Measurements from ENCODE around the gene RPL32. TPM values are rescaled to one million over a fixed set of nuclear protein-coding genes. Genes with fewer than 3 reads are reported as not detected.

The RPL32 gene
- total and polyA plus RNA-seq, 9 of the 15 experiments (the other 6 are each of a cell fraction or from before 2014, with no cell fraction given) = 2,738 to 6,200 (median 4,286) TPM

DNA sequence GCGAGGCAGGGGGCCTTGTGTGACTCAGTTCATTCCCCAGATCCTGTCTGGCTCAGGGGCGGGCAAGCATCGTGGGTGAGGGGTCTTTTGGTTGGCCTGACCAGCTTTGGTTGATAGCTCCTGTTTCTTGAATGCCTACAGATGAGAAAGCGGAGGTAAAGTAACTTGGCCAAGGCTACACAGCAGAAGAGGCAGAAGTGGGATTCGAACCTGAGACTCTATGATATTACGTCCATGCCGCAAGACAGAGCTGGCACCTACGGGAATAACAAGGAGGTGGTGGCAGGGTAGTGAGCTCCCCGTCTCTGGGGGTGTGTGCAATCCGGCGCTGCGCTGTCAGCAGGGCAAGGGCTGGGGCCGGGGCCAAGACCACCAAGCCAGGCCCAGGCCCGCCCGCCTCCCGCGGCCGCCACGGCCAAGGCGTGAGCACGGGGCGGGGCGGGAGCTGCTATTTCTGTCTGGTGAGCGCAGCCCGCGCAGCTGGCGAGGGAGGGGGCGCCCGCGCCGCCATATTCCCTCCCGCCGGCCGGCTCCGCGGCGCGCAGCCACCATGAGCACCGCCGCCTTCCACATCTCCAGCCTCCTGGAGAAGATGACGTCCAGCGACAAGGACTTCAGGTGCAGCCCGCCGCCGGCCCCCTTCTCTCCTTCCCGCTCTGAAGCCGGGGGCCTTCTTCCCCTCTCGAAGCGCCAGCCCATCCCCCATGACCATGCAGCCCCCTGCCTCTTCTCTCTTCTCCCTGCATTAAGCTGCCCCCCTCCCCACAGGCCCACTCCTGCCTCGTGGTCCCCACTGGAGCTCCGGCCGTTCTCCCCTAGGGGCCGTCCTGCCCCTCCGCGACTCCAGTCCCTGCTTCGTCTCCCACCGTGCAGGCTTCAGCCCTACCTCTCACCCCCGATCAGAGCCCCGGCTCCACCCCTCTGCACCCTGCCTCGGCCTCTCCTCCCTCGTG, 44.9 kb downstream of the RPL32 start, which contains the start of gene CAND2 (continued):
- TF ChIP-seq, protein P1, sequence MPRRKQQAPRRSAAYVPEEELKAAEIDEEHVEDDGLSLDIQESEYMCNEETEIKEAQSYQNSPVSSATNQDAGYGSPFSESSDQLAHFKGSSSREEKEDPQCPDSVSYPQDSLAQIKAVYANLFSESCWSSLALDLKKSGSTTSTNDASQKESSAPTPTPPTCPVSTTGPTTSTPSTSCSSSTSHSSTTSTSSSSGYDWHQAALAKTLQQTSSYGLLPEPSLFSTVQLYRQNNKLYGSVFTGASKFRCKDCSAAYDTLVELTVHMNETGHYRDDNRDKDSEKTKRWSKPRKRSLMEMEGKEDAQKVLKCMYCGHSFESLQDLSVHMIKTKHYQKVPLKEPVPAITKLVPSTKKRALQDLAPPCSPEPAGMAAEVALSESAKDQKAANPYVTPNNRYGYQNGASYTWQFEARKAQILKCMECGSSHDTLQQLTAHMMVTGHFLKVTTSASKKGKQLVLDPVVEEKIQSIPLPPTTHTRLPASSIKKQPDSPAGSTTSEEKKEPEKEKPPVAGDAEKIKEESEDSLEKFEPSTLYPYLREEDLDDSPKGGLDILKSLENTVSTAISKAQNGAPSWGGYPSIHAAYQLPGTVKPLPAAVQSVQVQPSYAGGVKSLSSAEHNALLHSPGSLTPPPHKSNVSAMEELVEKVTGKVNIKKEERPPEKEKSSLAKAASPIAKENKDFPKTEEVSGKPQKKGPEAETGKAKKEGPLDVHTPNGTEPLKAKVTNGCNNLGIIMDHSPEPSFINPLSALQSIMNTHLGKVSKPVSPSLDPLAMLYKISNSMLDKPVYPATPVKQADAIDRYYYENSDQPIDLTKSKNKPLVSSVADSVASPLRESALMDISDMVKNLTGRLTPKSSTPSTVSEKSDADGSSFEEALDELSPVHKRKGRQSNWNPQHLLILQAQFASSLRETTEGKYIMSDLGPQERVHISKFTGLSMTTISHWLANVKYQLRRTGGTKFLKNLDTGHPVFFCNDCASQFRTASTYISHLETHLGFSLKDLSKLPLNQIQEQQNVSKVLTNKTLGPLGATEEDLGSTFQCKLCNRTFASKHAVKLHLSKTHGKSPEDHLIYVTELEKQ (CRISPR knock-in tag; IDR thresholded peaks at IDR 0.05) = no peak
- no peak for TF ChIP-seq ZC3H8 (IDR thresholded peaks at IDR 0.05)
- TF ChIP-seq ZNF12 (CRISPR knock-in tag; IDR thresholded peaks at IDR 0.05) = no peak
- peak; percentile 63 for TF ChIP-seq ZNF24 (IDR thresholded peaks at IDR 0.05)
- TF ChIP-seq, protein P2, sequence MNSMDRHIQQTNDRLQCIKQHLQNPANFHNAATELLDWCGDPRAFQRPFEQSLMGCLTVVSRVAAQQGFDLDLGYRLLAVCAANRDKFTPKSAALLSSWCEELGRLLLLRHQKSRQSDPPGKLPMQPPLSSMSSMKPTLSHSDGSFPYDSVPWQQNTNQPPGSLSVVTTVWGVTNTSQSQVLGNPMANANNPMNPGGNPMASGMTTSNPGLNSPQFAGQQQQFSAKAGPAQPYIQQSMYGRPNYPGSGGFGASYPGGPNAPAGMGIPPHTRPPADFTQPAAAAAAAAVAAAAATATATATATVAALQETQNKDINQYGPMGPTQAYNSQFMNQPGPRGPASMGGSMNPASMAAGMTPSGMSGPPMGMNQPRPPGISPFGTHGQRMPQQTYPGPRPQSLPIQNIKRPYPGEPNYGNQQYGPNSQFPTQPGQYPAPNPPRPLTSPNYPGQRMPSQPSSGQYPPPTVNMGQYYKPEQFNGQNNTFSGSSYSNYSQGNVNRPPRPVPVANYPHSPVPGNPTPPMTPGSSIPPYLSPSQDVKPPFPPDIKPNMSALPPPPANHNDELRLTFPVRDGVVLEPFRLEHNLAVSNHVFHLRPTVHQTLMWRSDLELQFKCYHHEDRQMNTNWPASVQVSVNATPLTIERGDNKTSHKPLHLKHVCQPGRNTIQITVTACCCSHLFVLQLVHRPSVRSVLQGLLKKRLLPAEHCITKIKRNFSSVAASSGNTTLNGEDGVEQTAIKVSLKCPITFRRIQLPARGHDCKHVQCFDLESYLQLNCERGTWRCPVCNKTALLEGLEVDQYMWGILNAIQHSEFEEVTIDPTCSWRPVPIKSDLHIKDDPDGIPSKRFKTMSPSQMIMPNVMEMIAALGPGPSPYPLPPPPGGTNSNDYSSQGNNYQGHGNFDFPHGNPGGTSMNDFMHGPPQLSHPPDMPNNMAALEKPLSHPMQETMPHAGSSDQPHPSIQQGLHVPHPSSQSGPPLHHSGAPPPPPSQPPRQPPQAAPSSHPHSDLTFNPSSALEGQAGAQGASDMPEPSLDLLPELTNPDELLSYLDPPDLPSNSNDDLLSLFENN (IDR thresholded peaks at IDR 0.05; ENCODE audit: low read depth in 2 of 2, low read length in 2 of 2) = no peak
- 0 out of 2 replicates have a peak, but pooled peaks have one; percentile 24 for TF ChIP-seq KLF13 (tag; IDR thresholded peaks at IDR 0.05; ENCODE audit: borderline replicate concordance, low read depth)
- TF ChIP-seq KDM1A (IDR thresholded peaks at IDR 0.05) = peak; percentile 7 to 57; a peak in 2 of 4 replicates
- TF ChIP-seq RBBP5 (IDR thresholded peaks at IDR 0.05; ENCODE audit: borderline replicate concordance, insufficient read depth, low read length, poor library complexity, severe bottlenecking) = peak; percentile 68
- peak; percentile 79 for TF ChIP-seq SUPT5H (IDR thresholded peaks at IDR 0.05)
- peak; percentile 71 for TF ChIP-seq ZFP36 (IDR thresholded peaks at IDR 0.05; ENCODE audit: low read depth, low read length, partially characterized antibody)
- TF ChIP-seq RUNX1 (IDR thresholded peaks at IDR 0.05; ENCODE audit: low read depth) = no peak
- peak; percentile 94 to 97 for TF ChIP-seq MAZ (CRISPR knock-in tag; conservative IDR thresholded peaks at IDR 0.05 in 1 of 2, IDR thresholded peaks at IDR 0.05 in 1 of 2)
- TF ChIP-seq ZFPM2 (CRISPR knock-in tag; IDR thresholded peaks at IDR 0.05) = no peak
- no peak for TF ChIP-seq YBX1 (IDR thresholded peaks at IDR 0.05)
- no peak for TF ChIP-seq DNMT1 (IDR thresholded peaks at IDR 0.05)
- TF ChIP-seq, protein P3, sequence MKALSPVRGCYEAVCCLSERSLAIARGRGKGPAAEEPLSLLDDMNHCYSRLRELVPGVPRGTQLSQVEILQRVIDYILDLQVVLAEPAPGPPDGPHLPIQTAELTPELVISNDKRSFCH (CRISPR knock-in tag; IDR thresholded peaks at IDR 0.05) = no peak
- TF ChIP-seq, protein P3 (tag; IDR thresholded peaks at IDR 0.05) = peak; percentile 62; the same call in 1 of the 2 replicates
- peak; percentile 96 for TF ChIP-seq MEF2A (IDR thresholded peaks at IDR 0.05; ENCODE audit: control insufficient read depth, low read depth, low read length)
- TF ChIP-seq ZFX (CRISPR knock-in tag; IDR thresholded peaks at IDR 0.05) = peak; percentile 99
